ENCODE data around the gene RHOH.

The RHOH gene

GRCh38 chr4:40202474-40202873 is 5.6 kb downstream of the RHOH start:
- no peaks in the 10 kb centered on the region for H3K36me3 ChIP-seq (ENCODE audit: low read depth)
- no peak for TF ChIP-seq CTCF (IDR thresholded peaks at IDR 0.05; ENCODE audit: poor library complexity, severe bottlenecking)
- H3K9me3 ChIP-seq (ENCODE audit: severe bottlenecking): no peaks in the 10 kb centered on the region
- no peaks in the 10 kb centered on the region for H3K4me1 ChIP-seq (ENCODE audit: insufficient read depth, poor library complexity, severe bottlenecking)
- no peak overlapping the region for H3K27ac ChIP-seq (ENCODE audit: poor library complexity, severe bottlenecking)
- no peaks in the 10 kb centered on the region for H3K27me3 ChIP-seq (ENCODE audit: insufficient read depth, poor library complexity, severe bottlenecking)
- DNase-seq (ENCODE audit: low spot score) (no peak), ATAC-seq (ENCODE audit: low read depth) (no peak)
- H3K4me3 ChIP-seq (ENCODE audit: severe bottlenecking): no peak overlapping the region

GRCh38 chr4:40204507-40205258 is 7.9 kb downstream of the RHOH start:
- H3K27me3 ChIP-seq (ENCODE audit: insufficient read depth, poor library complexity, severe bottlenecking): no peaks in the 10 kb centered on the region
- no peak for TF ChIP-seq CTCF (IDR thresholded peaks at IDR 0.05; ENCODE audit: poor library complexity, severe bottlenecking)
- ATAC-seq (ENCODE audit: low read depth) (no peak), DNase-seq (ENCODE audit: low spot score) (no peak)
- no peaks in the 10 kb centered on the region for H3K9me3 ChIP-seq (ENCODE audit: severe bottlenecking)
- no peaks in the 10 kb centered on the region for H3K4me1 ChIP-seq (ENCODE audit: insufficient read depth, poor library complexity, severe bottlenecking)
- H3K27ac ChIP-seq (ENCODE audit: poor library complexity, severe bottlenecking): no peak overlapping the region
- H3K4me3 ChIP-seq (ENCODE audit: severe bottlenecking): no peak overlapping the region
- H3K36me3 ChIP-seq (ENCODE audit: low read depth): no peaks in the 10 kb centered on the region

GRCh38 chr4:40205259-40206198 is 8.7 kb downstream of the RHOH start:
- Histone ChIP-seq H3K9me3 (ENCODE audit: severe bottlenecking) (no peaks in the 10 kb centered on the region), H3K4me3 (ENCODE audit: severe bottlenecking) (no peak overlapping the region), H3K27ac (ENCODE audit: poor library complexity, severe bottlenecking) (no peak overlapping the region), H3K27me3 (ENCODE audit: insufficient read depth, poor library complexity, severe bottlenecking) (no peaks in the 10 kb centered on the region), H3K36me3 (ENCODE audit: low read depth) (no peaks in the 10 kb centered on the region), H3K4me1 (ENCODE audit: insufficient read depth, poor library complexity, severe bottlenecking) (peaks cover under 1% of the 10 kb centered on the region)
- TF ChIP-seq CTCF (IDR thresholded peaks at IDR 0.05; ENCODE audit: poor library complexity, severe bottlenecking): no peak
- DNase-seq (ENCODE audit: low spot score) (no peak), ATAC-seq (ENCODE audit: low read depth) (no peak)

GRCh38 chr4:40206426-40206825 is 9.6 kb downstream of the RHOH start:
- Histone ChIP-seq H3K27ac (ENCODE audit: poor library complexity, severe bottlenecking) (no peak overlapping the region), H3K27me3 (ENCODE audit: insufficient read depth, poor library complexity, severe bottlenecking) (no peaks in the 10 kb centered on the region), H3K36me3 (ENCODE audit: low read depth) (no peaks in the 10 kb centered on the region), H3K9me3 (ENCODE audit: severe bottlenecking) (no peaks in the 10 kb centered on the region), H3K4me1 (ENCODE audit: insufficient read depth, poor library complexity, severe bottlenecking) (peaks cover 10% of the 10 kb centered on the region), H3K4me3 (ENCODE audit: severe bottlenecking) (no peak overlapping the region)
- no peak for ATAC-seq (ENCODE audit: low read depth)
- no peak for DNase-seq (ENCODE audit: low spot score)
- TF ChIP-seq CTCF (IDR thresholded peaks at IDR 0.05; ENCODE audit: poor library complexity, severe bottlenecking): no peak
